GM19099 (cell line): ENCODE measurements around the gene CEMIP2.

Experiments
- POLR2A ChIP-seq: IDR thresholded peaks from 3 replicates; pipeline ENCODE4 v1.6.1; 2011; ENCODE audit warnings: low read depth; ENCODE audit not compliant: insufficient read length; ENCODE audit errors: extremely low read depth

The CEMIP2 gene

DNA sequence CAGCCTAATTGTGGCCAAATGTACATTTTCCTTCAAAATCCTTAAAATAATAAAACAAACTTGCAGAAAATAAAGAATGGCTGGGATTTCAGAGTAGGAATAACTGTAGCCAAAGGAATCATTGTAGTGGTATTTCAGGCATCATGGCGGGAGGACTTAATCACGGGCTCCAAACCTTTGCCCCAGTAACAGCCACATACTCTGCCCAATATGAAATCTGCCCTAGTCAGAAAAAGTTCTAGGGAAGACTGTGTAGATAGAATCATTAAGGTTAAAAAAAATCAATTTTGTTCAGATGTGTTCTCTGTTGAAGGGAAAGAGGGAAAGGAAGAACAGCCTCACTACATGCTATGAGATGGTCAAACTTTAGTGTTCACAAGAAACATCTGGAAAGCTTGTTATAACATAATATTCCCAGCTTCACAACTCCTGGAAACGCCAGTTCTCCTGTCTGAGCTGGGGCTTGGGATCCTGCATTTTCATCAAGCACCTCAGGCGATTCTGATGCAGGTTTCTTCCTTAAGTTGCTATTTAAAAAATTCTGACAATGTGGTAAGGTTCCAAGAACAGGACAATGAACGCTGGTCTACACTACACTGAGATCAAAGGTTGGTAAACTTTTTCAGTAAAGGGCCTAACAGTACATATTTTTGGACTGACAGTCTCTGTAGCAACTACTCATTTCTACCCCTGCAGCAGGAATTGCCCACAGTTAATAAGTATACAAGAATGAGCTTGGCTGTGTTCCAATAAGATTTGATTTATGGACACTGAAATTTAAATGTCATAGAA lies 87.9 kb downstream of the CEMIP2 start:
- TF ChIP-seq POLR2A = no peak

DNA sequence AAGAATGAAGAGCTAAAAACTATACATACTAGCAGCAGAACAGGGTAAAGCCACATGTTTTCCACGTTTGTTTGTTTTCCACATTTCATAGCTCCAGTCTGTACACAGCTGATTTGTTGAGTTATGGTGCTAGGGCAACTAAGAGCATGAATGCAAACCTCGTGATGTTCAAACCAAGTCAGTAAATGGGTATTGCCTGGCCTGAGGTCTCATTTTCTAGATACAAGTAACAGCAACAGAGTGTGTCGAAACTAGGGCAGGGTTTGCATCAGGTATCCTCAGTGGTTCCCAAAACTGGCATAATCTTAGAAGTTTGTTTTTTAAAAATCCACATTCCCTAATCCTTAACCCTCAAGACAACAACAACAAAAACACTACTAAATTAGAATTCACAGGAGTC lies 89.3 kb downstream of the CEMIP2 start:
- no peak for TF ChIP-seq POLR2A

DNA sequence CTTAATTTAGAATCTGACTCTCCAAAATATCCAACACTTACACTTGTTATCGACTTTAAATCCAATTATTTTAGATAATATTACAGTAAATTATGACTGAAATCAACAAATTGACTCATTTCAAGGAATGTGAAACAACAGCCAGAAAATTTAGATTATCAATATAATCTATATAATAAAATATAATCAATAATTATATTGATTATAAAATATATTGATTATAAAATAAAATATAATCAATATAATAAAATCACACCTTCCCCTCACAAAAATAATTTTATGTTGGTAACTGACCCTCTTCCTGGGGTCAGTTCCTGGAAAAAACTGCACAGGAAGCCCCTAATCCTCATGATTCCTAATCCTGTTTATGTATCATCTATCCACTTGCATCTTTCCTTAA lies 91.1 kb downstream of the CEMIP2 start:
- TF ChIP-seq POLR2A = no peak

DNA sequence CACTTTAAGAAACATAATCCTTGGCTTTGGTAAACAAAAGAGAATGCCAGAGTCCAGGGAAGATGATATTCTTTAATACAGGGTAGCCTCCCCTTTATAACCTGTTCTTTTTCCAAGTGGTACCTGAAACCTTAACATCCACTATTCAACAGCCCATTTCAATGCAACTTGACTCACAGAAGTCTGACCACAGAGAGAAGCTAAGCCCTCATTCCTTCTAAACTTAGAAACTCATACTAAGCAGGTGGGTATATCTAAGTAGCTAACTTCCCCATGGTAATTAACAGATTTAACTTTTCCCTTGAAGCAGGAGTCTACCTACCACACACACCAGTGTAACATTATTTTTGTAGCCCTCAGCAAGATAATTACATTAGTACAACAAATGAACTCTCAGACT lies 91.9 kb downstream of the CEMIP2 start:
- no peak for TF ChIP-seq POLR2A

DNA sequence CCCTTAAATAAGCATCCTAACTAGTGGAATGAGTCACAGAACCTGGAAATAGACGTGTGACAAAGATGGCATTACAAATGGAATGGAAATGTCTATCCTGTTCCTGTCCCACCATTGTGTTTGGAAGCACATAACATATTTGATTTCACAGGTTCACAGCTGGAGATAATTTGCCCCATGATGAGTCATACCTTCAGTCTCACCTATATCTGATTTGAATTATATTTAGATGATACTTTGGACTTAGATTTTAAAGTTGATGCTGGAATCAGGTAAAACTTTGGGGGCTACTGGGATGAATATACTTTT lies 92.5 kb downstream of the CEMIP2 start:
- TF ChIP-seq POLR2A = no peak

DNA sequence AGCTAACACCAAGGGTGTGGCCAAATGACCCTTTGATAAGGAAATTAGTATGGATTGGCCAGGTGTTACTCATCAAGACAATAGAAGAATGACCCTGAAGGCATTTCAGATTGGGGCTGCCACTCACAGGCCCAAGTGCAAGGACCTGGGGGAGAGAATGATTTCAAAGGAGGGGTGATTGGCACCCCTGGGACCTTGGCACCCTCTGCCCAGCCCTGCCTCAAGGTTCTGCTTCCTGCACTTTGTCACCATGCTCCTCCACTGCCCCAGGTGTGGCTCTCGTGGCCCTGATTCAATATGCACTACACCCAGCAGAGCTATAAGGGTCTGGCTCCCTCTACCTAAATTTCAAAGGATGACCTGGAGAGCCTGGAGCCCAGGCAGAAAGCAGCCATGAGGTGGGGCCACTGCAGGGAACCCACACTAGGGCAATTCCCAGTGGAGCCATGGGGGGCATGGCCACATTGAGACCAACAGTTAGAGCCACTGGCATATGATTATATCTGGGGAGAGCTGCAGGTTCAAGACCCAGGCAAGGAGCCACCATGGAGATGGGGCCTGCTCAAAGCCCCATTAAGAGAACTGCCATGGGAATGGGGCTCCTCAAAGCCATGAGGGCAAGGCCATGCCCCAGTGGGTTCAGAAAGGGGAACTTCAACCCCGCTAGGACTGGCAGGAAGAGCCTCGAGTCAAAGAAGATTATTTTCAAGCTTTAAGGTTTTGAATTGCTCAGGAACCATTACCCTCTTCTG lies 93.0 kb downstream of the CEMIP2 start:
- TF ChIP-seq POLR2A = no peak

DNA sequence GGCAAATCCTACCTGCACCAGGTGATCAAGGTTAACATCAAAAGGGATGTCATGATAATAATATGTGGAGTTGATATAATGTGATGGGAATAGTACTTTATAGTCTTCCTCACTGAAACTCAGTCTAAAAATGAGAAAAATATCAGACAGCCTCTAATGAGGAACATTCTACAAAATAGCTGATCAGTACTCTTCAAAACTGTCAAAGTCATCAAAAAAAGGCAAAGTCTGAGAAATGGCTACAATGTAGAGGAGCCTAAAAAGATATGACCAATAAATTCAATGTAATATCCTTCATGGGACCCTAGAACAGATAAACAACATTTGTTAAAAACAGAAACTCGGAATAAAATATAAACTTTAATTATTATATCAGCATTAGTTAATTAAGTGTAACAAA lies 95.7 kb downstream of the CEMIP2 start:
- TF ChIP-seq POLR2A = no peak

DNA sequence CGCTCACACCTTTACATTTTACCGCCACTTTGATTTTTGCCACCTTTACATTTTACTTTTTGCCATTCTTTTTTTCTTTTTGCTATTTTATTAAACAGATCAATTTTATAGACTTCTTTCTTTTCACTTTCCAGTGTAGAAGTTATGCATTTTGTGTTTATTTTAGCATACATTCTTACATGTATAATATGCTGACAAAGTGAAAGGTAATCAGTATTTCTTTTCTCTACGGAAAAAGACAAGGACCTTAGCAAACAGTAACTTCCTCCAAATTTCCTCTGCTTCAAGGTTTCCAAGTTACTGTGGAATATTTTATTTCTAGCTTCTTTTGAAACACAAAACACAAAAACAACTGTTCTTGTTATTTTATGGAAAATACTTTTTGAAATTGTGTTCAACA lies 97.0 kb downstream of the CEMIP2 start:
- TF ChIP-seq POLR2A = no peak

DNA sequence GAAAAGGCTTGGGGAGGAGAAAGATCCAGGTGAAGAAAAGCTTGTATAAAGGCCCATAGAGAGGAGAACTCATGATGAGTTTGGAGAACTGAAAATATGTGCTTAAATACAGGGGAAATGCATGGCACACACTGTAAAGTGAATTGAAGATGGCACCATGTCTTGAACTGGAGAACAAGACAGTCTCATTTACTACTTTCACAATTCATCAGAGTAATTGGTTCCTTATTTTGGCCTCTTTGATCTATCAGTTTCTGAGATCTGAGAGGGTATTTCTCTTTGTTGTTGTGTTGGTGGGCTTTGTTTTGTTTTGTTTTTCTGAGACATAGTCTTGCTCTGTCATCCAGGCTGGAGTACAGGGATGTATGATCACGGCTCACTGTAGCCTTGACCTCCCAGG lies 98.2 kb downstream of the CEMIP2 start:
- no peak for TF ChIP-seq POLR2A

DNA sequence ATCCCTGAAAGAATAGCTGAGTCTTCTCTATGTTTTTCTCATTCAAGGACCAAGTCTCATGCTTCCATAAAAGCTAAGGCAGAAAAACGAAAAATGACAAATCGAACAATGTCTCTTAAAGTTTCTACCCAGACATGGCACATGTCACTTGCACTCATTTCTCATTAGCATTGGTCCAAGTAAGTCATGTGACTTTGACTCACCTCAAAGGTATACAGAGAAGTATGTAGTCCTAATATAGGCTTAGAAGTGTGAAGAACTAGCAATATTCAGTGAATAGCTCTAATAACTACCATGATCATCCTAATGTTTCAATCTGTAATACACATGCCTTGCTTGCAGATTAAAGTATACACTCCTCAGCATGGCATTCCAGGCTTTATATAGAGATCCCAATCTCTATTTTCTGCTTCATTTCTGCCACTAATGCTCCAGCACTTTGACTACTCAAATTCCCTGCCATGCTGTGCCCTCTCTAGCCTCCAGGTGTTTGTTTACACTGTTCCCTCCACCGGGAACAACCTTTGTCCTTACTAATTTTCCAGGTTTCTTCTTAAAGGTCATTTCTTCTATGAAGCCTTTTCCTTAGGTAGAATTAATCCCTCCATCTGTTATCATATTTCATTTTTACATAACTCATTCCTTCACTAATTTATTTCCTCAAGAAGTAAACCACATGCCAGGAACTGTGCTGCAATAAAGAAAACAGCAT lies 98.9 kb downstream of the CEMIP2 start:
- no peak for TF ChIP-seq POLR2A

DNA sequence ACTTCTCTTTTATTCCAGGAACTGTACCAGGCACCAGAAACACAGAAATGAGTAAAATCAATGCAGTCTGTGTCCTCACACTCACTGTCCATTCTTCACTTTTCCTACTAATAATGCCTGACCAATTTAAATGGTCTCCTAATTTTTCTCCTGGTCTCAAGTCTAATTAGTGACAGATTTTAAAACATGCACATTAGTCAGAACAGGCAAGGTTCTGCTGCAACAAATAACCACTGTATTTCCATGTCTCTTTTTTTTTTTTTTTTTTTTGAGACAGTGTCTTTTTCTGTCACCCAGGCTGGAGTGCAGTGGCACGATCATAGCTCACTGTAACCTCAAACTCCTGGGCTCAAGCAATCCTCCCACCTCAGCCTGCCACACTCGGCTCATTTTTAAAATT lies 99.6 kb downstream of the CEMIP2 start:
- no peak for TF ChIP-seq POLR2A

DNA sequence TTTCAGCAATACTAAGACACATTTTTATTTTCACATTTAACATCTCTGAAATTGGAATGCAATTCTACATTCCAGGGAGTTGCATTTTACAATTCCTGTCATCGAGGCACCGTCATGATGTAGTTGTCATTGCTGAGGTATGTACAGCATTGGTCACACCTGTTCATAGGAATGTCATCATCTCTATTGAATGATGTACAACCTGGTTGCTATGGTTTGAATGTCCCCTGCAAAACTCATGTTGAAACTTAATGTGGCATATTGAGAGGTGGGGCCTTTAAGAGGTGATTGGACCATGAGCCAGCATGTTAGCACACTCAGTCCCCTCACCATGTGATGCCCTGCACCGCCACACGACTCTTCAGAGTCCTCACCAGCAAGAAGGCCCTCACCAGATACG lies 103.1 kb downstream of the CEMIP2 start:
- no peak for TF ChIP-seq POLR2A

DNA sequence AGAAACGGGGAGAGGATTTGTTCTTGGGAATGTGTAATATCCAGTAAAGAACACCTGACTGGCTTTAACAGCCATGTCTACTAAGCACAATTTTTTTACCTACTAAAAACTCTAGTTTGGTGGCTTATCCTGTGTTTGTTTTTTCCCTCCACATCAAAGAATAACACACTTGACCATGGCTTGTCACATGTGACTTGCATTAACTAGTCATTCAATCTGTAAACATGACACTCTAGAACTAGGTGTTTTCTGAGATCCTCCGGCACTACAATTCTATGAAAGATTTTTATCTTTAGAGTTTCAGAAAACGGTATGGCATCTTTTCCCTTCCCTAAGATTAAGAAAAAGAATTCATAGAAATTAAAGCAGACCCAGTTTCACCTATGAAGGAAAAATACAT lies 103.7 kb downstream of the CEMIP2 start:
- no peak for TF ChIP-seq POLR2A

DNA sequence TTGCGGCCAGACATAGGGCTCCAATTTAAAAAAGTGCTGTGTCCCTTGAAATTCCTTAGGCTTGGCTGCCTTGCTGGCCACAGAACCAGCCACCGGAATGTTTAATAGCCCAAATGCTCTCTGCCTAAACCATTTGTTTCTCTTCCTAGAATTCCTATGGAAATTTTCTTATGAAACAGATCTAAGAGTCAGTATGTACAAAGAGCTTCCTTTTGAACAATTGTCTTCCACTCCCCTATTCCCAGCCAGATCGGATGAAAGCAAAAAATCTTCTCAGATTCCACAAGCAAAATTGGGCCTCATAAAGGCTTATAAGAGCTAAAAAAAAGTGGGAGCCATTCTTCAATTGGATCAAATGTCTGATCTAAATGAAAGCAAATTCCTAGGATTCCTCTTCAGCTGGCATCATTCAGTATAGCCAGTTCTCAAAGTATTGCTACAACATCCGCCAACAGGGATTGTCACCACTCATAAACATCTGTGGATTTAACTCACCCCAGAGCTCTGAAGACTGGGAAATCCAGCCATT lies 104.3 kb downstream of the CEMIP2 start:
- no peak for TF ChIP-seq POLR2A

DNA sequence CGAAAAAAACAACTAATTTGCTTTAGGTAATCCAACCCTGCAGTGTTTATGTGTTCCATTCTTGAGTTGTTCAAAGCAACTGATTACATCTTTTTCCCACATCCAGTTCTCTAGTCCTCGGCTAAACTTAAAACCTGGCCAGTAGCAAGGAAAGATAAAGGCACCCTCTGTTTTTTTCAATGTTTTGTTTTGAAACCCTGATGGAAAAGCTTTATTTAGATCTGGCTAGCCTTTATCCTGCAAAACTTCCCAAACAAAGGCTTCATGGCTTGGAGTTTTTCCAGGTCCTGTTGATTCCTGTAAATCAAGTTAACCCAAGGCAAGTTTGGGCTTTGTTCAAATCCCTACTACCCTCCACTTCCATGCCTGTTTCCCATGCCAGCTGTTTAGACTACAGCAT lies 105.1 kb downstream of the CEMIP2 start:
- TF ChIP-seq POLR2A = no peak

DNA sequence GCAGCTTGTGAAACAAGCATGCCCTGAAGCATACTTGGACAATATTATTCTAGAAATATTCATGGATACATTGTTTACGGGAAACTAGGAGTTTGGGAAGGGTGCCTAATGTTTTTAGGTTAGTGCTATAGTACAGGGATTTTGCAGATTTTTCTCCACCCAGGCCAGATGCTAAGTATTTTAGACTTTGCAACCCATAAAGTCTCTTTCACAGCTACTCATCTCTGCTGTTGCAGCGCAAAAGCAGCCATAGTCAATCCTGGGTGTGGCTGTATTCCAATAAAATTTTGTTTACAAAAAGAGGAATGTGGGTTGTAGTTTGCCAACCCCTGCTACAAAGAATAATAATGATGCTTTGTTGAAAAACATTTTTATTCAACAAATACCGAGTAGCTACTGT lies 106.2 kb downstream of the CEMIP2 start:
- TF ChIP-seq POLR2A = no peak
